Stimulated activated CD4-positive, alpha-beta T cell treated with anti-CD3 and anti-CD28 coated beads, TNF-alpha, amount 100 ng/mL, for 24 hours (primary cell): ENCODE results near the gene TSNAX.

Experiments used
- DNase-seq, 3 experiments: peaks; one replicate each; pipeline ENCODE4 v3.0.0-alpha.2; 2020; ENCODE audit warnings: low read depth in 3 of 3

TSNAX gene

GRCh38 chr1:231518485-231519034, 9.9 kb upstream of the TSNAX start:
- DNase-seq: no peak

GRCh38 chr1:231519166-231519565, 9.3 kb upstream of the TSNAX start:
- no peak for DNase-seq

- DNase-seq: no peak
Observed at GRCh38 chr1:231522038-231522437, 6.4 kb upstream of the TSNAX start.

DNA sequence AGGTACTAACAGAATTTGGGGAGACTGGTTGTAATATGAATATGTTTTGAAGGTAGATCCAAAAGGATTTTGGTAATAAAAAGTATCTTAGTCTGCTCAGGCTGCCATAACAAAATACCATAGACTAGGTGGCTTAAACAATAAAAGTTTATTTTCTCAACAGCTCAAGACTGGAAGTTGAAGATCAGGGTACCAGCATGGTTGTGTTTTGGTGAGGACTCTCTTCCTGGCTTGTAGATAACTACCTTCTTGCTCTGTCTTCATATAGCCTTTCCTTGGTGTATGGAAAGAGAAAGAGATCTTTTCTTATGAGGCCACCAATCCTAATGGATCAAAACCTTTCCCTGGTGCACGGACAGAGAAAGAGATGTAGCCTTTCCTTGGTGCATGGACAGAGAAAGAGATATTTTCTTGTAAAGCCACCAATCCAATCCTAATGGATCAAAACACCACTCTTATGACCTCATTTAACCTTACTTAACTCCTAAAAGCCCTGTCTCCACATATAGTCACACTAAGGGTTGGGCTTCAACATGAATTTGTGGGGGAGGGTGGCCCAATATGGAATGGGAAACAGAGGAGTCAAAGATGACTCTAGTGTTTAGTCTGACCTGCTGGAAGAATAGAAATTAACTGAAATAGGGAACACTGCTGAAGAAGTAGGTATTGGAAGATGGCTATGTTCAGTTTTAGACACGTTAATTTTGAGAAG, 5.4 kb upstream of the TSNAX start:
- no peak for DNase-seq

- no peak for DNase-seq
Observed at GRCh38 chr1:231523816-231524215, 4.7 kb upstream of the TSNAX start.

DNA sequence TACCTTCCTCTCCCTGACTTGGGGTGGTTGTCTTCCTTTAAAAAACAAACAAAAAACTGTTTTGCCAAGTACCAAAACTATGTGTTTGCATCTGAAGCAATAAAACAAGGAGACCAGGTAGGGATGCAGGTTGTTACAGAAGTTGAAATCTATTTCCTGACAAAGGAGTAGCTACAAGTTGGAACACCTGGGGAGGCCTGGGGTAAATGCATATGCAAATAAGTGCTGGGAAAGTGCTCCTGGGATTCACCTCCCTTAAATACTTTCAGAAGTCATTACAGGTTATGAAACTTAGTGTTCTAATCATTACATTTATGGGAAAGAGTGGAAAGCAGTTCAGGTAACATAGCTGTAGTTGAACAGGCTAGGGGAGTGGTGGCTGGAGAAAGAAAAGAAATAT, 1.9 kb upstream of the TSNAX start:
- DNase-seq: no peak

DNA sequence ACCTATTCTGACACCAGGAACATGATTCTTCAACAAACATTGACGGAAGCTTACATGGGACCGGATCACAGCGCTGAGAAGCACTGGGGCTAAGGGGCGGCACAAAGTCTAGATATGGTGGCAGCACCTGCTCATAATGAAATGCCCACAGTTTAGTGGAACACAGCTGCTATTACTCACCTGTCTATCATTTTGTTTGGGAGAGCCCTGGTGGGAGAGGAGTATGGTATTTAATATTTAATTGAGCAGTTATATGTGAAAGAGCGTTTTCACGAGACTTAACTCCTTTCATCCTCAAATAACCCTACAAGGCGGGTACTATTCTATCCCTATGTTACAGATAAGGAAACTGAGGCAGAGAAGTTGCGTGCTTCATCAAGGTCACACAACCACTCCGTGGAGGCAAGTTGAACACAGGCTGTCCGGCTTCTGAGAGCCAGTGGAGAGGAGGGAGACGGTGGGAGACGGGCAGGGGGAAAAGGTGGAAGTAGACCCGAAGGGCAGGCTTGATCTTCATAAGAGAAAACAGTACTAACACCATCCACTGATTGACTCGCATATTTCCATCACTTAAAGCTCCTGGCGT, 790 bp upstream of the TSNAX start:
- DNase-seq: no peak

DNA sequence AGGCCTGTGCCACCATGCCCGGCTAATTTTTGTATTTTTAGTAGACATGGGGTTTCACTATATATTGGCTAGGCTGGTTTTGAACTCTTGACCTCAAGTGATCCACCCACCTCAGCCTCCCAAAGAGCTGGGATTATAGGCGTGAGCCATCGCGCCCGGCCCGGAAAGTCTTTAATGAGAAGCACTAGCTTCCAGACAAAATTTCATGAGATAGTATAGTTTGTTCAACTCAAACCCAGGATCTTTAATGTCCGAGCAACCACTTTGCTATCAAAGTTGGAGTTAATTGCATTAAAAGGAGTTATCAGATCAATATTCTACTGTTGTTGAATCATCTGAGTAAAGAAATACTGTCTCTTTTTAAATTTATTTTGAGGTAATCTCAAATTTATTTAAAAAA, 4.8 kb downstream of the TSNAX start:
- no peak for DNase-seq

DNA sequence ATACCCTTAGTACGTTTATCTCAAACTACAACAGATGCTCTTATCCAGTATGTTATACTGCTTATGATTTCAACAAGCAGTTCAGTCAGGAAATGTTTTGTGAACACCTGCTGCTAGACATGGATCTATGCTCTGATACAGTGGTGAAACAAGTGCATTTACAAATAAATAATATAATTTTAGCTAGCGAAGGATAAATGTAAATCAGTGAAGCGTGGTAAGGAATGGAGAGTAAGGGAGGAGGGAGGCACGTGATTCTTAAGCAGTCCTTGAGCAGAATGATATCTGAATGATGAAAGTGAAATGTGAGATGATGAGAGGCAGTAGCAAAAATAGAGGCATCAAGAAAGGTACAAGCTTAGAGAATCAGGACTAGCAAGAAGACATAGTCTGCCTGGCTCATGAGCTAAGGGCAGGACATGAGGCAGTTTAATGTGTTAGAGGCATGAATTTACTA, 6.3 kb downstream of the TSNAX start:
- no peak for DNase-seq

DNA sequence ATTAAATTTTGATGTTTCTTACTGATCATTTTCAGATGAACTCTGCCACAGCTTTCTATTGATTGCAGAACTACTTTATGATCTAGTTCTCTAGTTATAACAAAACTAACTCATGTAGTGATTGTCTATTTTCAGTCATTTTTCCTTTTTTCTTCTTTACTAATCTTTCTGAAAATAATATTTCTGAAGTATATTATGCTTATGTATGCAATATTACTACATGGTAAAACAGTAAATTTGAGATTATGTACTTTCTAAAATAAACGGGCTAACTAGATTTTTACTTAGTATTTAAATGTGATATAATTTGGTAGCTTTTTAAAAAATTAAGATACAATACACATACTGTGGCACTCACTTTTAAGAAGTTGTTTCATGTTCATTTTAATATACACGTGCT, 7.6 kb downstream of the TSNAX start:
- DNase-seq: no peak

GRCh38 chr1:231540847-231541246, 12.4 kb downstream of the TSNAX start:
- no peak for DNase-seq

- no peak for DNase-seq
Observed at GRCh38 chr1:231541842-231542241, 13.4 kb downstream of the TSNAX start.

- no peak for DNase-seq
Observed at GRCh38 chr1:231544943-231545592, 16.6 kb downstream of the TSNAX start.

GRCh38 chr1:231546693-231547092, 18.2 kb downstream of the TSNAX start:
- no peak for DNase-seq

GRCh38 chr1:231549733-231550447, 21.4 kb downstream of the TSNAX start:
- no peak for DNase-seq

DNA sequence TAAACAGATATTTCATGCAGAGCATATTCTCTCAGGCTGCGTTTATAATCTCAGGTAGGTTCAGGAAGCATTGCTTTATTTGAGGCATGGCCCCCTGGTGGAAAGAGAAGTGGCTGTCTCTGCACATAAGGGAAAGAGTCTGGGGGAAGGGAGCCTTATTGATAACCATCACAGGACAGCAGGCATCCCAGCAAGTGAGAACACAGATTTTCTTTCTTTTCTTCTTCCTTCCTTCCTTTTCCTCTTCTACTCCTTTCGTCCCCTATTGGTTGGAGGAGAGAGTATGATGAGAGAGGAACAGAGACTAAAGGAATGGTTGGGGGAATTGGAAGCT, 21.9 kb downstream of the TSNAX start:
- DNase-seq: no peak

DNA sequence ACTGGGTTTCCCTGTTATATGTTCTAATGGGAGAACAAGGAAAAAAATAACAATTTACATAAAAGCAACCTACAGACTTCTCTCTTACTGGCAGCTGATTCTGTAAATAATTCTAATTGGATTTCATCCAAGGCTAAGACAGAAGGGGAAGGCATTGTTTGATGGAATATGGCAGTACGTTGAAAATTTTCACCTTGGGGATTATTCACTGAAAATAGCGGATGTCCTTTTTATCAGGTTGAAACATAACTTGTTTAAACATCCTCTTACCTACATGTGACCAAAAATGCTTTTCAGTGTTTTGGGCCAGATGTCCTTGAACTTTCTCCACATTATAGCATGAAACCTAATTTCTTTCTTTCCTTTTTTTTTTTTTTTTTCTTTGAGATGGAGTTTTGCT, 24.9 kb downstream of the TSNAX start:
- no peak for DNase-seq

DNA sequence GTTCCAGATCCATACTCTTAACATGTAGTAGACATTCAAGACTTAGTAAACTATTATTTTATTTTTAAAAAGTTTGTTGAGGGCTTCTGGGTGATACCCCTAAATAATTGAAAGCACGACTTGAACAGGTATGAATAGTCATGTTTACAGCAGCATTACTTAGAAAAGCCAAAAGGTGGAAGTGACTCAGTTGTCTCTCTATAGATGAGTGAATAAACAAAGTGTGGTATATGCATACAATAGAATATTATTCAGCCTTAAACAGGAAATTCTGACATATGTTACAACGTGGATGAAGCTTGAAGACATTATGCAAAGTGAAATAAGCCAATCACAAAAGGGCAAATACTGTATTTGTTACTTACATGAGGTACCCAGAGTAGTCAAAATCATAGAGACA, 26.5 kb downstream of the TSNAX start:
- no peak for DNase-seq

- DNase-seq: no peak
Observed at GRCh38 chr1:231557411-231557810, 28.9 kb downstream of the TSNAX start.

GRCh38 chr1:231557898-231558707, 29.6 kb downstream of the TSNAX start:
- no peak for DNase-seq

GRCh38 chr1:231558708-231559185, 30.3 kb downstream of the TSNAX start:
- no peak for DNase-seq
